22Rv1 (cell line): Measurements from ENCODE around the gene NDFIP1.
A peak's percentile ranks its signal among the peaks of the same experiment; 100 is the strongest.
"Not testable (repeated sequence)": the region's sequence is repeated elsewhere in the genome, so short reads cannot be mapped to it uniquely, and the experiment has no call there.

Source experiments
- H3K27ac ChIP-seq: fragments of 450-650 bp; 2 replicates; pipeline ENCODE4 v1.5.1; 2017
- CTCF ChIP-seq: fragments of 450-650 bp; IDR thresholded peaks from 2 replicates; pipeline ENCODE4 v1.5.1; 2017; ENCODE audit warnings: mild to moderate bottlenecking
- ZFX ChIP-seq: fragments of 450-650 bp; IDR thresholded peaks from 2 replicates; pipeline ENCODE4 v1.6.1; 2017; ENCODE audit warnings: antibody characterized with exemption, borderline replicate concordance

NDFIP1 gene

DNA sequence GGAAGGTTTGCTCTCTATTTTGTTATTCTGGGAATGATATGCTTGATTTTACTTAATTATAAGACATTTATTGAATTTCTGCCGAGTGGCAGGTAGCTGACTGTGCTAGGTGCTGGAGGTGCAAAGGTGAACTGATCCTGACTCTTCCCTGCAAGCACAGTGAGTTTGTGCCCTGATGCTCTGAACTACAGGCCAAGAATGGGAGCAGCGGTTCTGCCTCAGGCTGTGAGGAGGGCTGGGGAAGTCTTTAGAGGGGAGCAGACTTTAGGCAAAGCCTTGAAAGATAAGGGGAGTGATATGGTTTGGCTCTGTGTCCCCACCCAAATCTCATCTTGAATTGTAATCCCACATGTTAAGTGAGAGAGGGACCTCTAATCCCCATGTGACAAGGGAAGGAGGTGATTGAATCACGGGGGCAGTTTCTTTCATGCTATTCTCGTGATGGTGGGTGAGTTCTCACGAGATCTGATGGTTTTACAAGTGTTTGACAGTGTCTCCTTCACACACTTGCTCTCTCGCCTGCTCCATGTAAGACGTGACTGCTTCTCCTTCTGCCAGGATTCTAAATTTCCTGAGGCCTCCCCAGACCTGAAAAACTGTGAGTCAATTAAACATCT lies 73.1 kb downstream of the NDFIP1 start:
- H3K27ac ChIP-seq: no peak overlapping the region
- TF ChIP-seq ZFX (no peak), CTCF (no peak)

DNA sequence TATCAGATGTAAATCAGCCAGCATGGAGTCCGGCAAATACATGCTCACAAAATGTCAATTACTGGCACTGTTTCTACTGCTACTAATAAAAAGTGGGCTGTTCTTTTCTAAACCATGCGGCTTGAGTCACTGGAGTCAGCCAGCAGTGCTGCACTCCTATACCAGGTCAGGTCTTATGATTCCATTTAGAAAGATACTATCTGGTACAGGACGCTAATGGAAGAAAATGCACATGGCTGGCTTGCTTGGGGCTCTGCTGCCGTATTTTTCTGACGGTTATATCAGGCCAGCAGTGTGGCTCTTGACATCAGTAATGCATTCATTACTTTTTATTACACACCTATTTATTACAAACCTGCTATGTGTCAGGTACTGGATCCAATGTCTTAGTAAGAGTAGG lies 74.3 kb downstream of the NDFIP1 start:
- TF ChIP-seq ZFX (no peak), CTCF (no peak)
- no peak overlapping the region for H3K27ac ChIP-seq

DNA sequence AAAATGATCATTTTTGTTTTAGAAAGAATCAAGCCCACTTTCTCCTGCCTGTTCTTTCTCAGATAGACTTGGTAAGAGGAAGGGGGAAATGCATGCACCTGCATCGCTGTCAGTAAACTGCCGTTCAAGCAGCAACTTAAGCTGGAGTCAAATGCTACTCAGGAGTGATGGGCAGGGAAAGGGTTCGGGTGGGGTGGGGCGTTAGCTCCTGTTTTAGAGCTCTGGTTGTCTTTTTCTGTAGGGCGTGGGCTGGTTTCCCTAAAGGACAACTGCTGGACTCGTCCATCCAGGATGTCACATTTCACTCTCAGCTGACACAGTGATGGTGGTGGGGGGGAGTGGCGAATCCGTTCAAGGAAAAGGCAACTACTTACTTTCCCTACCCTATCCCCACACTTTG lies 75.0 kb downstream of the NDFIP1 start:
- TF ChIP-seq CTCF (no peak), ZFX (no peak)
- no peak overlapping the region for H3K27ac ChIP-seq

DNA sequence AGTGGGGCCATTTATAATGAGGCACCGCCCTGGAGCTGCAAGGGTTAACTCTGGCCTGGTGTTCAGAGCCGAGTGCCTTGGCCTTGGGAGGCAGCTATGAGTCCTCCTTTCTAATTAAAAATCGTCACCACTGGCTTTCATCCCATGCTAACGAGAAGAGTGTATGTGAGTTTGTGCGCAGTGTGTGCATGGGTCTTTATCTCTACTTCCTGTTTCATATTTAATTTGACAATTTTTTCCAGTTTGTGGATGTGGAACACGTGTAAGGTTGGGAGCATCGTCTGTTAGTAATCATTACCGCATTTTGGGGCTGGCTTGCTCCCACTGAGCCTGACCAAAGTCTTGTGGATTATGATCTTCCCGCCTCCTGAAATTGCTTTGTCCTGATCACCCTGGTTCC lies 76.4 kb downstream of the NDFIP1 start:
- TF ChIP-seq ZFX (no peak), CTCF (no peak)

DNA sequence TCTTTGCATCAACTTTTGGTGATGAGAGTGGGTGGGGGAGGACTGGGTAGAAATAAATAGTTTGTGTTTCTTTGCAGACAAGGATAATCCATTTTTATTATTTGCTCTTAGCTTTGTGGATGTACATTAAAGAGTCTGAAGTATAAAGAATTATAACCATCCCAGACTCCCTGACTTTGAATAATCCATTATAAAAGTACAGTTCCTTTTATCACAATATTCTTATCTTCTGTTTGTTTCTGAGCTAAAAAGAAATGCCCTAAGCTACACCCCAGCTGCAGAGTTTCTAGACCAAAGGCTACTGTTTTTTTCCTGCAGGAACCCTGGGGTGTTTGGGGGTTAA lies 77.9 kb downstream of the NDFIP1 start:
- H3K27ac ChIP-seq: peak overlapping the region; percentile 34
- TF ChIP-seq CTCF: no peak
- no peak for TF ChIP-seq ZFX

More for the DNA sequence above, 76.4 kb downstream of the NDFIP1 start:
- 0 out of 2 replicates have a peak overlapping the region, but pooled peaks have one; percentile 10 for H3K27ac ChIP-seq

DNA sequence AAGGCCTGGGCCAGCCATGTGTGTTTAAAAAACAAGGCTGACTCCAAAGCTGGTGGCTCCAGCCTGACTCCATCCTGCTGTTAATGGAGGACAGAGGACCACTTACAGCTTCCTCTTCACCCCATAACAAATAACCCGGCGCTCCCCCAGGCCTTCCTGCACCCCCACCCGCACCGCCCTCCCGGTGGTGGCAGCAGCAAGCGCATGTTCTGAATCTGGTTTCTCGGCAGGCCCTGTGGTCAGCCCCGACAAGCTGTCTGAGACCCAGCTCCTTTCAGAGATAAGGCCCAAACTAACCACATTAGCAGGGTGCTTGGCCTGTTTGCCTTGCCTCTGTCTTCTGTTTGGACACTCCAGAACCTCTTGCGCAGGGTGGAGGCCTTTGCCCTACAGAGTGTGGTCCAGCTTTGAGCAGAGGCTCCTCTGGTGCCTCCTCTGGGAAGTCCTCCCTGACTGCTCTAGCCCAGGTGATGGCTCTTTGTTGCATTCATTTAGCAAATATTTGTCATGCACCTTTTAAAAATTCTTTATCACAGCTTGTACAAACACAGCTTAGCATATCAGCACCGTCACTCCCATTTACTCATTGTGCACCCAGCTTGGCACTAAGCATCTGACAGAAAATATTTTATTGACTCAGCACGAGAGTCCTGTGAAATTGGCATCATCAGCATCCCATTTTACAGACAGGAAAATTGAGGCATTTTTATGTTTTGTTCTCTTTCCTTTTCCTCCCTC lies 78.4 kb downstream of the NDFIP1 start:
- TF ChIP-seq ZFX (no peak), CTCF (no peak)
- peak overlapping the region; percentile 34 for H3K27ac ChIP-seq

GRCh38 chr5:142188691-142189090 lies 80.1 kb downstream of the NDFIP1 start:
- H3K27ac ChIP-seq: not testable (repeated sequence)
